Activated gamma-delta T cell treated with anti-CD3 and anti-CD28 coated beads, Interleukin-2, amount 50 U/mL, for 16 hours (primary cell): ENCODE measurements around the gene DDX10.
"Not testable (repeated sequence)": the region's sequence is repeated elsewhere in the genome, so short reads cannot be mapped to it uniquely, and the experiment has no call there.

Experiments used
- DNase-seq: peaks from one replicate; pipeline ENCODE4 v3.0.0-alpha.2; 2020; ENCODE audit warnings: low read depth

The DDX10 gene

DNA sequence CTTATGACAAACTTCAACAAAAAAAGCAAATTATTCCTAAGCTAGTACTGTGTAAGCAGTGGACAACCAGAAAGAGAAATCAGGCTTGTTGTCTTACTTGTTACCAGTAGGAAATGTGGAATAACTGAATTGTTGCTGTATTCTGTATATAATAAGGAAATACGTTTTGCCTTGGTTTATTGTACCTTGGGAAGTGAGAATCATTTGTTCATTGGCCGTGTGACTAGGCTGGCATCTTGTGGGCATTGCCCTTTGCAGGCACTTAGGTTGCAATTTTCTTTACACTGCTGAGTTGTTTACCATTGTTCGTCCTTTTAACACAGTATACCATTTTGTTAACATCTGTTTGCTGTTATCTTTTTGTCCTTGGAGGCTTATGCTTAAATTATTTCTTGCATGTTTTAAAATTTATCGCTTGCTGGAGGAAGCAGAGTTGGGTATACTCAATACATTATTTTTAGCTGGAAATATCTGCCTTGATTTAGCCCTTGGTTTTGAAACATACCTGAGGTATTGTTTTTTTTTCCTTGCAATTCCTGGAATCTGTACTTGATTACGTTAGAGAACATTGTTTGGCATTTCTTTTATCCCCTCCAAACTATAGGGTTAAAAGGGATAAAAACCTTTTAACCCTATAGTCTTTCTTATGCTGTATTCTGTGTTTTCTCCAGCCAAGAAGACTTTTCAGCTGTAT is 109.3 kb downstream of the DDX10 start:
- DNase-seq: no peak

DNA sequence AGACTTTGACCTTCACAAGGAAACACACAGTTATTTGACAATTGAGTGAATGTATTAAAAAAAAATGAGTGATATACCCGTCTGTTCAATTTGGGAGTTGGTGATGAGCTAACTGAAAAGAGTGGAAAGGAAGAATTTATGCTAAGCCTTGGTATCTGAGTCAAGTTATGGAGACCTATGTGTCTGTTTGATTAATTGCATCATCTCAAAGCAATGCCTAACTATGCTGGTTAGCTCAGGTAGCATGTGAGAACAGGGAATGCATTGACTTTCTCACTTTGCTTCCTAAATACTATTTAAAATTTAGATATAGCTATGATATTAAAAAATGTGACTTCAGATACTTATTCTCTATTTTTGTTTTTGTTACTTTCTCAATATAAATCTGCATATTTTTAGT is 110.5 kb downstream of the DDX10 start:
- DNase-seq: no peak

DNA sequence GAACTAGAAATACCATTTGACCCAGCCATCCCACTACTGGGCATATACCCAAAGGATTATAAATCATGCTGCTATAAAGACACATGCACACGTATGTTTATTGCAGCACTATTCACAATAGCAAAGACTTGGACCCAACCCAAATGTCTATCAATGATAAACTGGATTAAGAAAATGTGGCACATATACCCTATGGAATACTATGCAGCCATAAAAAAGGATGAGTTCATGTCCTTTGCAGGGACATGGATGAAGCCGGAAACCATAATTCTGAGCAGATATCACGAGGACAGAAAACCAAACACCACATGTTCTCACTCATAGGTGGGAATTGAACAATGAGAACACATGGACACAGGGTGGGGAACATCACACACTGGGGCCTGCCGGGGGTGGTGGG is 114.3 kb downstream of the DDX10 start:
- DNase-seq: not testable (repeated sequence)

DNA sequence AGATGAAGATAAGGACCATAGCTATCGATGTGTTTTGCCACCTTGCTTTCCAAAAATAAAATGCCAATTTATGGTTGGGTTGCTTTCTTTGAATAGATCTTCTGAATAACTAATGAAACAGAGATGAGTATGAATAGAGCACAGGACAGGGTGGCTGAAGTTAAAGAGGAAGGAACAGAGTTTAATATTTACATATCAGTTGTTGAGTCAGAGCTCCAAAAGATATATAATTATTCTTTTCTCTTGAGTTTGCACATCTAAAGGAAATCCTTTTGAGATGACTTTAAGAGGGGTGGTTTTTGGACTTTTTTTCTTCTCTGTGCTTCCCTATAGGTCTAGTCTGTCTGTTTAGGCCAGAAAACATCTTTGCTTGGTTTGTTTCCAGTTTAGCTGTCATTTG is 115.2 kb downstream of the DDX10 start:
- no peak for DNase-seq

DNA sequence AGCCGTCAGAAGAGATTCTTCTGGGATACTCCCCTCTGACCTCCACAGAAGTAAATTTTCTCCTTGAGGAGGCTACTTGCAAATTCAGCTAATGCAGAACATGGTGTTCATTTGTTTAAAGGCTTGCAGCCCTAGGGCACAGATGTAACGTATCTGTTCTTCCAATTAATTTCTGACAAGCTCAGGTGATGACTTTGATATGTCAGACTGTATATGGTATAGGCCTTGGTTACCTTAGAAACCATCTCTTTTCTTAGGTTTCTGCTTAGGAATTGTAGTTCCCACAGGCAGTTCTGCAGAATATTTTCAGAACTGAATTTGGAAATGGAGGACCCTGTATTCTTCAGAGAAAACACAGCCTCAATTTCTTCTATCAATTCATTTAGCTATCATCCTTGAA is 117.1 kb downstream of the DDX10 start:
- DNase-seq: no peak

DNA sequence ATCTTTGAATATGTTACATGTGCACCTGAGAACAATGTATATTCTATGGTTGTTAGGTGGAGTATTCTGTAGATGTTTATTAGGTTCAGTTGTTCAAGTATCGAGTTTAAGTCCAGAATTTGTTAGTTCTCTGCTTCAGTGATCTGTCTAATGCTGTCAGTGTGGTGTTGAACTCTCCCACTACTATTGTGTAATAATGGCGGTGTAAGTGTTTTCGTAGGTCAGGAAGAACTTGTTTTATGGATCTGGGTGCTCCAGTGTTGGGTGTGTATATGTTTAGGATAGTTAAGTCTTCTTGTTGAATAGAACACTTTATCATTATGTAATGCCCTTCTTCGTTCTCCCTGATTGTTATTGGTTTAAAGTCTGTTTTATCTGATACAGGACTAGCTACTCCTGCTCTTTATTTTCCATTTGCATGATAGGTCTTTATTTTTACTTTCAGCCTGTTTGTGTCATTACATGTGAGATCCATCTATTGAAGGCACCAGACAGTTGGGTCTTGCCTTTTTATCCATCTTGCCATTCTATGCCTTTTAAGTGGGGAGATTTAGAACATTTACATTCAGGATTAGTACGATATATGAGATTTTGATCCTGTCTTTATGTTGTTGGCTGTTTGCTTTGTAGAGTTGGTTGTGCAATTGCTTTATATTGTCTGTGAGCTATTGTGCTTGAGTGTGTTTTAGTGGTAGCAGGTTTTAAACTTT is 121.6 kb downstream of the DDX10 start:
- no peak for DNase-seq

DNA sequence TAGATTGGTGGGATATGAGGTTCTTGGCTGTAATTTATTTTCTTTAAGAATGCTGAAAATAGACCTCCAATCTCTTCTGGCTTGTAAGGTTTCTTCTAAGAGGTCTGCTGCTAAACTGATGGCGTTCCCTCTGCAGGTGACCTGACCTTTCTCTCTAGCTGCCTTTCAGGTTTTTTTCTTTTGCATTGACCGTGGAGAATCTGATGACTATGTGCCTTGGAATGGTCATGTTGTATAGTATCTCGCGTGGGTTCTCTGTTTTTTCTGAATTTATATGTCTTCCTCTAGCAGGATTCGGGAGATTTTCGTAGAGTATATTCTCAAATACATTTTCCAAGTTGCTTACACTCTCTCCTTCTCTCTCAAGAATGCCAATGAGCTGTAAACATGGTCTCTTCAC is 122.2 kb downstream of the DDX10 start:
- no peak for DNase-seq

DNA sequence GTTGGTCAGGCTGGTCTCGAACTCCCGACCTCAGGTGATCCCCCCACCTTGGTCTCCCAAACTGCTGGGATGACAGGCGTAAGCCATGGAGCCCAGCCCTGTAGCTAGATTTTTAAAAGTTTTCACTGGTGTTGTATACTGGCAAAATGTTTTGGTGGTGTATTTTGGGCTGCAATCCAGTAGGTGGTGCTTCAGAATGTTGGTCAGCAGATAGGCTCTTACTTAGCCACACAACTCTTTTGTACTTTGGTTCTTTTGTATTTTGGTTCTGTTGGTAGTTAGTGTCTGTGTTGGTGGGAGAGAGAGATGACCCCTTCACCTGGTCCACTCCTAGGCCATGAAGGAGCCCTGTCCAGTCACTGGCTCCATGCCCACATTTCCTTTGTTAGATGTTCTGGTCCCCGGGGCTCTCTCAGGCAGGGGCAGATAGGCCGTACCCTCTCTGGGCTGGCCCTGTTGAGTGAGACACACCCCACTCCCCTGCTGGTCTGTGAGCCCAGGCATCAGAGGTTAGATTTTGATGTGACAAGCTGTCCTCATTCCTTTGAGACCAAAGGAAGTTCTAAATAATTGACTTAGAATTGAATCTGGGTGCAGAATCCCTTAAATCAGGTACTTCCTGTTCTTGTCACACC is 123.8 kb downstream of the DDX10 start:
- DNase-seq: no peak

DNA sequence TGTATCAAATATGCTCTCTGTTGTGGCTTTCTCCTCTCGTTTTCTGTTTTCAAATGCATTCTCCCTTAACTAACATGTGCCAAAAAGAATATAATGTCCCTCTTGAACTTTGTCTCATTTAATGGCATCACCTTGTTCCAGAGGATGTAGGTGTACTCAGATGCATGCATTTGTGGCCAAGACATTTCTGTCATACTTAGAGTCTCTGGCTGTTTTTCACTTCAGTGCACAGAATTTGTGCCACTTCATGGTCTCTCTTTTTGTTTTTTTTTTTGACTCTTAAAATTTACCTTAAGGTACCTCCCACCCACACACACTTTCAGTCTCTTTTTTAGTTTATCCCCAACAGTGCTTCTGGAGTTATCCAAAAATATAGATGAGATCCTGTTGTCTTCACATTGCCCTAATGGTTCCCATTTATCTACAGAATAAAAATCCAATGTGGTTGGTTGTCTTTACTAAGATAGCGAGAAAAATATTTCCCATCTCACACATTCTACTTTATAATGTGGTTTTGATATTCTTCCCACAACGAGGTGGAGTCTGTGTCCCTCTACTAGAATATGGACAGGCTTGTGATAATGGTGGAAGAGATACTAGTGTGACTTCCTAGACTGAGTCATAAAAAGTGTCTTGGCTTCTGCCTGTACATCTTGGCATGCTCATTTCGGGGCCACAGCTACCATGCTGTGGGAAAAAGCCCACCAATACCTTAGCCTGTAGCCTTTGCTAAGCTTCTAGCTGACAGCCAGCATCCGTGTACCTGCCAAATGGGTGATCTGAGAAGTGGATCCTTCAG is 125.8 kb downstream of the DDX10 start:
- DNase-seq: no peak

DNA sequence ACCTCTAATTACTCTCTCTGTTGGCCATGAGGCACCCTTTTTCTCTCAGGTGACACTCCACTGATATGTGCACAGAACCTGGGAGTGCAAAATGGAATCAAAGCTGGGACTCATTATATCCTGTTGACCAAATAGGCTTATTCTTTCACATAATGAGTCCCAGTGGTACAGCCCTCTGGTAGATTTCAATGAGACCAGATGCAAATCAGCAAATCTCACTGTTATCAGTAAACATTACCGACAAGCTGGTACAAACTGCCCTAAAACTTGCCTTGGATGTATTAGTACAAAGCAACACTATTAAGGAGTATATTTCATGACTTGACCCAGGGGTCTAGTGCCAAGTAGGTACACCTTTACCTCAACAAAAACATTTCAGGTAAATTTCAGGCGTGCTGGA is 128.3 kb downstream of the DDX10 start:
- DNase-seq: no peak

DNA sequence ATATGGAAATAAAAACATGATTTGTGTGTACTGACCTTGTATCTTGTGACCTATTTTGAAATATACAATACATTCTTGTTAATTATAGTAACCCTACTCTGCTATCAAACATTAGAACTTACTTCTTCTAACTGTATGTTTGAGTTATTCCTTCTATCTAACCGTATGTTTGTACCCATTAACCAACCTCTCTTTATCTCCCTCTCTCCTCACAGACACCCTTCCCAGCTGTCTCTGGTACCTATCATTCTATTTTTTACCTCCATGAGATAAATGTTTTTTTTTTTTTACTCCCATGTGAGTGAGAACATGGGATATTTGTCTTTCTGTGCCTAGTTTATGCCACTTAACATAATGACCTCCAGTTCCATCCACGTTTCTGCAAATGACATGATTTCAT is 128.7 kb downstream of the DDX10 start:
- no peak for DNase-seq

DNA sequence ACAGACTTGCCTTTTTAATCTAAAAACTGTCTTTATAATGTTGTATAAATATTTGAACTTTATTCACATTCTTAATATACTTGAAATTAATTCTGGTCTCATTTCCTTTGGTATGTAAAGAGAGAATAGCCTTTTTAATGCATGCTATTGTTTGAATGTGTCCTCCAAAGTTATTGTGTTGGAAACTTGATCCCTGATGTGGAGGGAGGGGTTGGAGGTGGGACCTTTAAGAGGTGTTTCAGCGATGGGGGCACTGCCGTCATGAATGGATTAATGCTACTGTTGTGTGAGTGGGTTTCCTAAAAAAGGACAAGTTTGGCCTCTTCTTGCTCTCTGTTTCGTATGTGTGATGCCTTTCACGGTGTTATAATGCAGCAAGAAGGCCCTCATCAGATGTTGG is 131.7 kb downstream of the DDX10 start:
- no peak for DNase-seq

DNA sequence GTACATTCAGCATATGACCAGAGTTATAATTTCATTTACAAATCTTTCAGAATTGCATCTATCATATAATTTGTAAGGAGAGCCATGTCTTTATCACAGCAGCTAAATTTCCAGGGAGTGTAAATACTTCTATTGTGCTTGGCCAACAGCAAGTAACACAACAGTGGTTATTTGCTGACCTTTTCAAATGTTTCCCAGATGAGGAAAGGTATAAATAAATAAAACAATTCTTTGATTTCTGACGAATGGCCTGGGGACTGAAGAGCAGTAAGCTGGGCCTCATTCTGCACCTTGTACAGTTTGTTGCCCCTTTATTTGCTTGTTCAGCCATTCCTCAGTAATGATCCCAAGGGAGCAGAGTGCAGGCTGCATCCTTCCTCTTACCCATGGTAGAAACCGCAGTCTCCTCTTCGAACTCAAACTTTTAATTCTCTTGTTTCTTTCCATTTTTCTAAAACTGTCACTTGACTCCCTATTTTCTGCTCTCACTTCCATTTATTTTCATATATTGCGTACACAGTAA is 132.8 kb downstream of the DDX10 start:
- no peak for DNase-seq

DNA sequence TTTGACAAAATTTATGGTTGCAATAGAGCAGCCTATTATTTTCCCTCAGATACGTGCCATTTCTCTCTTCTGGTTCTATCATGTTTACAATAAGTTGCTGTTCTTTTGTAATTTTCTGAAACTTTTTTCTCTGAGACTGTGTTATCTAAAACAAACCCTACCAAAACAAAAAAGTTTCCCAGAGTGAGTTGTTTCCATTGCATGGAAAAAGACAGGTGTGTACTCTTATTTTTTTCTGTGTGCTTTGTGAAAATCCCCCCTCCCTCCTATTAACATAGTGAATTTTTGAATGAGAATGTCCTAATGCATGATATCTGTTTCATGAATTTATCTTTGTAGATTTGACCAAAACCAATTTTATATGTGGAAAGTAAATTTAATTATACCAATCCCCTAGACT is 137.6 kb downstream of the DDX10 start:
- no peak for DNase-seq

DNA sequence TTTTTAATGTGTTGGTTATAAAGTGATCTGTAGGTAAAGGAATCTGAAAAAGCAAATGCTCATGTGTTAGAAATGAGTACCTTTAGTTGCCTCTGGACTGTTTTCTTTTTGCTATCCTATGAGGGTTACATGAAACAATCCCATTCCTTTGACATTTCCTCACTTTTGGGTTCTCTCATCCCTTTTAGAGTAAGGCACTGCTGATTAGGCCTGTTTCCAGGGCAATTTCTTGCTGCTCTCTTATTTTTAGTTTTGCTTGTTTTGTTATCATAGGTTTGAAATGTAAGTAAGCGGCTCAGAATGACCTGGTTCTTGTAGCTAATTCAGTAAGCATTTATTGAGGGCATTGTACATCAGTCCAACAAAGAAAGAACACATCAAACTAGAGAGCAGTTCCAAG is 138.9 kb downstream of the DDX10 start:
- no peak for DNase-seq

DNA sequence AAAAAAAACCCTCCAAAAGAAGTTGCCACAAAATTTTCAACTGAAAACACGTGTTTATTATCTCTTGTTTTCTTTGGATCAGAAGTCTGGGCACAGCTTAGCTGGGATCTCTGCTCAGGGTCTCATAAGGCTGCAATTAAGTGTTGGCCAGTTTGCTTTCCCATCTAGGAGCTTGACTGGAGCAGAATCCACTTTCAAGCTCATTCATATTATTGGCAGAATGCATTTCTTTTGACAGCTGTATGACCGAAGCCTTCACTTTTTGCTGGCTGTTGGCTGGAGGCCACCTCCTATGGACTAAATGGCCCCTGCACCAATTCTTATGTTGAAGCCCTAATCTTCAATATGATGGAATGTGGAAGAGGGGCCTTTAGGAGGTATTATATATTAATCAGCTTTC is 139.6 kb downstream of the DDX10 start:
- no peak for DNase-seq

DNA sequence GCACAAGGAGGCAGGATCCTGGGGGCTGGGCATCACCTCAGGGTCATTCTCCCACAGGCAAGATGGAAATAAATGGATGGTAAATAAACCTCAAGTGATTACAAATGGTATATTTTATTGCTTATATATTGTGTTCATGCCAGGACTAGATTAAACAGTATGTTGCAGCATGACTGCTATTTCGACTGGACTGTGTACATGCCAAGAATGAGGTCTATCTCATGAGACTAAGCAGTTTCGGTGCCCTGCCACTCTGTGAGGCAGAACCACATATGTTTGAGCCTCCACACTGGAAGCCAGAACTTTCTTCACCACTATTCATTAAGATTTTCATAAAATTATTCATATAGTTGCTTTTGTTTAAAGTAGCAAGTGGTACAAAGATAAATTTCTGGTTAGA is 140.2 kb downstream of the DDX10 start:
- no peak for DNase-seq

DNA sequence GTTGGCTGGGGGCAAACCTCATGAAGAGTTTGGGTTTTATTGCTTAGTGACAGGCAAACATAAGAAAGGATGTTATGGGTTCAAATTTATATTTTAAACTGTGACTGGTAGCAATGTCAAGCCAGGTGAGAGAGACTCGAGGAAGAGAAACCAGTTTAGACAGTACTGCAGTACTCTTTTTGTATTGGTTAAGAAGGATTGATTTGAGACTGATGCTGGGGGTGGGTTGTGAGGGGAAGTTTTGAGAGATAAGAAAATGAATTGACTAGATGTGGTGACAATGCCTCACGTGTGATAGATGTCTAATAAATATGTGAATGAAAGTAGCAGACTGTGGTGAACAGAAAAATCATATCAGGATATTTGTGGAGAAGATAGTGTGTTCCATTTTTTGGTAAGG is 142.4 kb downstream of the DDX10 start:
- no peak for DNase-seq

DNA sequence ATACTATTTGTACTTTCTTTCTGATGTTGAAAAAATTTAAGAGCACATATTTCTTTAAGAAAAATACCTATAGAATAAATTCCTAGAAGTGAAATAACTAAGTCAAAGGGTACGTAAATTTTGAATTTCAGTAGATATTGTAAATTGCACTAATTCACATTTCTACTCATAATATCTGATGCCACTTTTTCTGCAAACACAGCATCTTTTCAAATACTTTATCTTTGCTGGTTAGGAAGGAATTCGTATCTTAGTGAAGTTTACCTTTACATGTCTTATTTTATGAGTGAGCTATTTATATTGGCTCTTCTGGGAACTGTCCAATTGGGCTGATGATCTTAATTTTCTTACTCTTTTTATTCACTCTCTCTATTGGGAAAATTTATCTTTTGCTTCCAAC is 148.2 kb downstream of the DDX10 start:
- DNase-seq: no peak

DNA sequence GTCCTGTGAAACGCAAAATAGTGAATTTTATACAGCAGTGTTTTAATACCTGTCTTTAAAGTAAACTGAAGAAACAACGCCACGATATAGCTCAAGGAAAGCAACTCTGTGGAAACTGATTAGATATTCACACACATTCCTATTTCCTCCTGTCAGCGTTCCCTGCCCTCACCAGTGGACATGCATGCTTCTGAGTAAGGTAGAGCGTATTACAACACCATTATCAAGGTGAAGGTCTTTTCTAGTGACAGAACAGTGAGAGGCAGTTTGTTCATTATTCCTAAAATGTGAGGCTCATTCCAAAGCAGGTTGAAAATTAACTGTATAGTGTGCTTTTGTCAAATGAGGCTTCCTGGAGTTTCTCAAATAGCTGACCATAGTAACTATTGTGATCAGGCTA is 153.1 kb downstream of the DDX10 start:
- no peak for DNase-seq

DNA sequence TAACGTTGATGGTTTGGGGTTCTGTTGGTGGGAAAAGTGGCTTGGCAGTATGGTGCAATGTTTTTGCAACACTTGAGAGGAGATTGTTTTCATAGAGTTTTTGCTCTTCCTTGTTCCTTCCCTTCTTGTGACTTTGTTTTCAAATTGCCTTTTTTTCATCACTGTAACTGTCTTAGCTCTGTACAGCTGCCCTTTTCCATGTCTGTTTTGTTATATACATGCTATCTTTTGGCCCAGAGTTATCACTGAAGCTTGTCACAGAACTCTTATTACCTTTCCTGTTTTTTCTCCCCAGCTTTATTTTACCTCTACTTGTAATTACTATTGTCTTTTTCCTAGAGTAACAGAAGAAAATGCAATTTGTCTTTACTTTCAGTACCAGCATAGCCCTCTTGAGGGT is 154.1 kb downstream of the DDX10 start:
- no peak for DNase-seq

DNA sequence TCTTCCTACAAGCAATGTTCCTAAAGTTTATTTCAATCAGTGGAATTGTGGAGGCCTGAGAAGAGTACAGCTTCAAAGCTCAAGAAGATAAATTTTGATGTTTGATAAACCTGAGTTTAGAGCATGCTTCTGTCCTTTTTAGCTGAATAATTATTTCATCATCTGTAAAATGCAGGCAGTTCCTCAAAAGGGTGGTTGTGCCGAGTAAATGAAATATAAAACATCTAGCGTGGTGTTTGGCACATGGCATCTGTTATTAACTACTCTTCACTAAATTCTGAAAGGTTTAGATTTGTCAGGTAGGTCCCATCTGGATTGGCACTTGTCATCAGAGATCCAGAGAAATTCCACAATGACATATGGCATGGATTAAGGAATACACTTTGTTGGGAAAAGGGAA is 155.1 kb downstream of the DDX10 start:
- DNase-seq: no peak

DNA sequence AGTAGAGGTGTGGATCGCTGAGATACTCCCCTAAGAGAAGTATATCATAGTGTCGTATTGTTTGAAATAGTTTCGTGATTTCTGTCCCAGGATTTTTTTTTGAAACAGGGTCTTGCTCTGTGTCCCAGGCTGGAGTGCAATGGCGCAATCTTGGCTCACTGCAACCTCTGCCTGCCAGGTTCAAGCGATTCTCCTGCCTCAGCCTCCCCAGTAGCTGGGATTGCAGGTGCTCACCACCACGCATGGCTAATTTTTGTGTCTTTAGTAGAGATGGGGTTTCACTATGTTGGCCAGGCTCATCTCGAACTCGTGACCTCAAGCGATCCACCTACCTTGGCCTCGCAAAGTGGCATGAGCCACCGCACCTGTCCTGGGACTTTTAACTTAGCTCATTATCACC is 159.1 kb downstream of the DDX10 start:
- not testable (repeated sequence) for DNase-seq
